Naive thymus-derived CD4-positive, alpha-beta T cell (primary cell): ENCODE measurements around the gene TUBA3E. TPM values are rescaled to one million over a fixed set of nuclear protein-coding genes. Genes with fewer than 3 reads are reported as not detected.
"Not testable (repeated sequence)": the region's sequence is repeated elsewhere in the genome, so short reads cannot be mapped to it uniquely, and the experiment has no call there.

ENCODE experiments used
- ATAC-seq: fragments of 150-1000 bp; cut with Tn5 transposase; 2 replicates; pipeline ENCODE4 v1.10.0; 2021; ENCODE audit warnings: mild to moderate bottlenecking, moderate library complexity
- CTCF ChIA-PET: fragments of 350-600 bp; sonication (Branson Sonifier 250); formaldehyde crosslinking; loops from one replicate; lab custom pipeline; 2021; ENCODE audit warnings: antibody characterized with exemption; lab: Charles Lee
- POLR2A ChIA-PET: fragments of 350-600 bp; sonication (Branson Sonifier 250); formaldehyde crosslinking; loops from one replicate; lab custom pipeline; 2021; ENCODE audit warnings: antibody characterized with exemption, inconsistent platforms; lab: Charles Lee
- DNase-seq, 9 donors: peaks; one replicate each; pipeline versions ENCODE4 v3.0.0 to v3.0.0-alpha.2; 2020 to 2022; ENCODE audit warnings: mixed read lengths in 1 of 9
- H3K27ac ChIP-seq: one replicate; pipeline ENCODE4 v1.7.0; 2013; ENCODE audit warnings: mild to moderate bottlenecking, low read depth, low read length, moderate library complexity
- H3K27me3 ChIP-seq, 2 donors: one replicate each; pipeline ENCODE4 v1.7.0; 2013; ENCODE audit warnings: low read length in 2 of 2, mild to moderate bottlenecking in 2 of 2, moderate library complexity in 2 of 2; ENCODE audit not compliant: control insufficient read depth in 2 of 2, insufficient read depth in 2 of 2
- H3K36me3 ChIP-seq, 3 experiments: 1 replicate in 2 of 3; 2 replicates in 1 of 3; pipeline ENCODE4 v1.7.0; 2013; ENCODE audit warnings: low read length in 3 of 3, mild to moderate bottlenecking in 3 of 3, moderate library complexity in 1 of 3; ENCODE audit not compliant: insufficient read depth in 3 of 3, control insufficient read depth in 2 of 3
- H3K4me1 ChIP-seq, 2 donors: one replicate each; pipeline ENCODE4 v1.7.0; 2013; ENCODE audit warnings: low read length in 2 of 2, mild to moderate bottlenecking in 2 of 2, moderate library complexity in 1 of 2; ENCODE audit not compliant: control insufficient read depth in 2 of 2, insufficient read depth in 2 of 2
- H3K4me3 ChIP-seq: 2 replicates; pipeline ENCODE4 v1.7.0; 2013; ENCODE audit warnings: mild to moderate bottlenecking, low read length
- H3K9me3 ChIP-seq, 3 experiments: 1 replicate in 2 of 3; 2 replicates in 1 of 3; pipeline ENCODE4 v1.7.0; 2013; ENCODE audit warnings: low read length in 3 of 3; ENCODE audit not compliant: control insufficient read depth in 2 of 3
- H3K27ac Mint-ChIP-seq, 9 donors: one replicate each; pipeline ENCODE4 v1.8.0; 2020 to 2022; ENCODE audit warnings: mixed read lengths in 9 of 9, mild to moderate bottlenecking in 8 of 9, moderate library complexity in 5 of 9, inconsistent platforms in 2 of 9
- H3K27me3 Mint-ChIP-seq, 5 donors: one replicate each; pipeline ENCODE4 v1.8.0; 2021 to 2022; ENCODE audit warnings: mixed read lengths in 5 of 5, mild to moderate bottlenecking in 1 of 5
- H3K36me3 Mint-ChIP-seq, 5 donors: one replicate each; pipeline ENCODE4 v1.8.0; 2020 to 2022; ENCODE audit warnings: mixed read lengths in 5 of 5, mild to moderate bottlenecking in 3 of 5, inconsistent platforms in 1 of 5
- H3K4me1 Mint-ChIP-seq, 7 donors: one replicate each; pipeline ENCODE4 v1.8.0; 2020 to 2022; ENCODE audit warnings: mixed read lengths in 7 of 7, mild to moderate bottlenecking in 3 of 7, inconsistent platforms in 1 of 7
- H3K4me3 Mint-ChIP-seq, 10 donors: one replicate each; pipeline ENCODE4 v1.8.0; 2020 to 2022; ENCODE audit warnings: mild to moderate bottlenecking in 10 of 10, mixed read lengths in 10 of 10, moderate library complexity in 6 of 10, inconsistent platforms in 2 of 10
- H3K9me3 Mint-ChIP-seq, 11 donors: one replicate each; pipeline ENCODE4 v1.8.0; 2020 to 2022; ENCODE audit warnings: mixed read lengths in 11 of 11, mild to moderate bottlenecking in 4 of 11, inconsistent platforms in 1 of 11, moderate library complexity in 1 of 11
- intact Hi-C, 2 donors: fragments of 100-400 bp; cut with micrococcal nuclease; formaldehyde crosslinking; loops; one replicate each; pipeline ENCODE4 v1.15.1; 2023
- polyA plus RNA-seq, 2 donors: library from polyadenylated mRNA; unstranded; fragments of 300-500 nt; fragmentation: Illumina TruSeq; gene quantifications; one replicate each; pipeline ENCODE4 v1.2.3, GENCODE V29; 2021
- total RNA-seq, 6 experiments: library from RNA in 5 of 6; stranded (reverse) in 5 of 6; gene quantifications; 1 replicate in 5 of 6; 2 replicates in 1 of 6; pipeline ENCODE4 v1.2.3 and lab custom pipeline; 2021 to 2026

Gene TUBA3E
- total and polyA plus RNA-seq, 7 experiments from 2014 or later: not detected

GRCh38 chr2:130169163-130169562 is 29.1 kb downstream of the TUBA3E start:
- DNase-seq, H3K27me3 Mint-ChIP-seq, H3K9me3 ChIP-seq, H3K27ac ChIP-seq, intact Hi-C loops, CTCF ChIA-PET, H3K9me3 Mint-ChIP-seq, POLR2A ChIA-PET, H3K4me3 ChIP-seq, H3K27me3 ChIP-seq, H3K4me1 ChIP-seq: not testable (repeated sequence)
- H3K36me3 ChIP-seq: peaks cover 0 to 68% (median 5%) of the 10 kb centered on the region in 3 experiments
- H3K27ac Mint-ChIP-seq: peak overlapping the region in 1 of 9 donors; percentile 80
- H3K4me3 Mint-ChIP-seq: peak overlapping the region in 1 of 10 donors; percentile 65
- H3K4me1 Mint-ChIP-seq: peaks cover 0 to 21% (median 0%) of the 10 kb centered on the region in 7 donors
- peak; percentile 36 for ATAC-seq
- H3K36me3 Mint-ChIP-seq: peaks cover 5 to 36% (median 14%) of the 10 kb centered on the region in 5 donors

GRCh38 chr2:130166611-130167010 is 31.6 kb downstream of the TUBA3E start:
- CTCF ChIA-PET, POLR2A ChIA-PET, H3K9me3 ChIP-seq, H3K4me1 ChIP-seq, H3K27ac ChIP-seq, H3K9me3 Mint-ChIP-seq, H3K4me3 Mint-ChIP-seq, intact Hi-C loops, H3K4me3 ChIP-seq, H3K27me3 ChIP-seq, ATAC-seq, DNase-seq, H3K27me3 Mint-ChIP-seq: not testable (repeated sequence)
- Mint-ChIP-seq H3K36me3 (peaks cover 5 to 32% (median 14%) of the 10 kb centered on the region in 5 donors), H3K27ac (peak overlapping the region in 1 of 9 donors; percentile 18), H3K4me1 (peaks cover 0 to 21% (median 0%) of the 10 kb centered on the region in 7 donors)
- H3K36me3 ChIP-seq: peaks cover 0 to 63% (median 4%) of the 10 kb centered on the region in 3 experiments

- Mint-ChIP-seq H3K27ac (no peak overlapping the region), H3K4me1 (peaks cover 0 to 21% (median 0%) of the 10 kb centered on the region in 7 donors), H3K36me3 (peaks cover 5 to 29% (median 14%) of the 10 kb centered on the region in 5 donors), H3K27me3 (no peaks in the 10 kb centered on the region), H3K9me3 (peaks cover 0 to 2% (median 0%) of the 10 kb centered on the region in 11 donors), H3K4me3 (no peak overlapping the region)
- peaks cover 0 to 69% (median 3%) of the 10 kb centered on the region in 3 experiments for H3K36me3 ChIP-seq
- no peaks in the 10 kb centered on the region for H3K4me1 ChIP-seq
- no peaks in the 10 kb centered on the region for H3K9me3 ChIP-seq
- CTCF ChIA-PET: no interaction called here
- intact Hi-C loops: no loop called here
- DNase-seq (no peak), ATAC-seq (no peak)
- POLR2A ChIA-PET: no interaction called here
- H3K27ac ChIP-seq: no peak overlapping the region
- H3K27me3 ChIP-seq: no peaks in the 10 kb centered on the region
- H3K4me3 ChIP-seq: no peak overlapping the region
These were observed 32.8 kb downstream of the TUBA3E start for GRCh38 chr2:130165293-130166016.

DNA sequence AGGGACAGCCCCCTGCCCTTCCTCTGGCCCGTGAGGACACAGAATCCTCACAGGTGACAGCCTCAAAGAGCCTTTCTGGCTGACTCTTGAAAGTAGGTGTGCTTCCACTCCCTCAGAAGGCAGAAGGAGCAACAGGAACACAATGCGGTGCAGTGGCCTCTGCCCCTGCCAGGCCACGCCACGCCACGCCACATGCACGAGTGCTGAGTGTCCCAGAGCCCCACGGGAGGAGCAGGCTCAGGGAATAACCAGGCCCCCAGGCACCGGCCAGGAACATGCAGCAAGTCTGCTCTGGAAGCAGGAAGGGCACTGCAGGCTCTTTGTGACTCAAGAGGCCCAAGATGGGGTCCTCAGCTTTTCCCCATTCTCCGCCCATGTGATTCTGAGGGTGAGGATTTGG is 35.3 kb downstream of the TUBA3E start:
- Mint-ChIP-seq H3K27ac (no peak overlapping the region), H3K4me3 (no peak overlapping the region), H3K4me1 (peaks cover 0 to 19% (median 0%) of the 10 kb centered on the region in 7 donors), H3K36me3 (peaks cover 0 to 26% (median 11%) of the 10 kb centered on the region in 5 donors), H3K9me3 (peaks cover 0 to 3% (median 0%) of the 10 kb centered on the region in 11 donors), H3K27me3 (no peaks in the 10 kb centered on the region)
- ATAC-seq (no peak), DNase-seq (no peak)
- no peaks in the 10 kb centered on the region for H3K27me3 ChIP-seq
- H3K4me1 ChIP-seq: no peaks in the 10 kb centered on the region
- intact Hi-C loops: no loop called here
- no peak overlapping the region for H3K4me3 ChIP-seq
- no peaks in the 10 kb centered on the region for H3K9me3 ChIP-seq
- no peak overlapping the region for H3K27ac ChIP-seq
- peaks cover 0 to 76% (median 7%) of the 10 kb centered on the region in 3 experiments for H3K36me3 ChIP-seq
- CTCF ChIA-PET: no interaction called here
- POLR2A ChIA-PET: no interaction called here

GRCh38 chr2:130162486-130162885 is 35.8 kb downstream of the TUBA3E start:
- peaks cover 0 to 19% (median 0%) of the 10 kb centered on the region in 7 donors for H3K4me1 Mint-ChIP-seq
- H3K9me3 Mint-ChIP-seq, intact Hi-C loops, H3K27ac Mint-ChIP-seq, H3K4me3 Mint-ChIP-seq, H3K27me3 Mint-ChIP-seq, H3K27me3 ChIP-seq, DNase-seq, H3K4me3 ChIP-seq, ATAC-seq, POLR2A ChIA-PET, H3K9me3 ChIP-seq, H3K27ac ChIP-seq, CTCF ChIA-PET, H3K4me1 ChIP-seq: not testable (repeated sequence)
- H3K36me3 ChIP-seq: peaks cover 0 to 74% (median 7%) of the 10 kb centered on the region in 3 experiments
- peaks cover 0 to 22% (median 11%) of the 10 kb centered on the region in 5 donors for H3K36me3 Mint-ChIP-seq

GRCh38 chr2:130160838-130161705 is 37.2 kb downstream of the TUBA3E start:
- peaks cover 0 to 10% (median 4%) of the 10 kb centered on the region in 5 donors for H3K36me3 Mint-ChIP-seq
- peaks cover 0 to 67% (median 7%) of the 10 kb centered on the region in 3 experiments for H3K36me3 ChIP-seq
- H3K27me3 Mint-ChIP-seq, H3K4me3 Mint-ChIP-seq, H3K4me1 ChIP-seq, POLR2A ChIA-PET, H3K27me3 ChIP-seq, H3K9me3 ChIP-seq, H3K4me3 ChIP-seq, CTCF ChIA-PET, intact Hi-C loops, H3K9me3 Mint-ChIP-seq, ATAC-seq, H3K27ac ChIP-seq, DNase-seq: not testable (repeated sequence)
- peak overlapping the region in 1 of 9 donors; percentile 49 for H3K27ac Mint-ChIP-seq
- H3K4me1 Mint-ChIP-seq: peaks cover 0 to 17% (median 0%) of the 10 kb centered on the region in 7 donors
